HepG2 (cell line): ENCODE measurements around the gene COL27A1. TPM values are rescaled to one million over a fixed set of nuclear protein-coding genes. Genes with fewer than 3 reads are reported as not detected.

Experiments
- KDM4B ChIP-seq: sonication (generic); formaldehyde crosslinking; IDR thresholded peaks from 2 replicates; pipeline ENCODE4 v1.4.0; 2020; ENCODE audit warnings: missing genetic modification reagents
- NFYC ChIP-seq: IDR thresholded peaks from 2 replicates; pipeline ENCODE4 v1.6.1; 2016; ENCODE audit warnings: missing genetic modification reagents, missing compliant biosample characterization
- PHF20 ChIP-seq: sonication (generic); formaldehyde crosslinking; IDR thresholded peaks from 2 replicates; pipeline ENCODE4 v1.5.0; 2020; ENCODE audit warnings: mild to moderate bottlenecking, missing genetic modification reagents
- SMAD9 ChIP-seq: sonication (generic); formaldehyde crosslinking; IDR thresholded peaks from 2 replicates; pipeline ENCODE4 v1.5.1; 2020; ENCODE audit warnings: mild to moderate bottlenecking, missing genetic modification reagents
- ZNF12 ChIP-seq: sonication (generic); formaldehyde crosslinking; IDR thresholded peaks from 2 replicates; pipeline ENCODE4 v1.5.0; 2020; ENCODE audit warnings: missing genetic modification reagents
- ZNF781 ChIP-seq: sonication (generic); formaldehyde crosslinking; IDR thresholded peaks from 2 replicates; pipeline ENCODE4 v1.5.1; 2020; ENCODE audit warnings: borderline replicate concordance, mild to moderate bottlenecking, missing genetic modification reagents; ENCODE audit errors: not compliant biosample characterization
- polyA plus RNA-seq, 8 experiments: library from polyadenylated mRNA; depleted of rRNA in 3 of 8; stranded (reverse) in 7 of 8; unstranded in 1 of 8; fragments of >200 nt; fragmentation: Illumina TruSeq in 4 of 8; extraction: Trizol in 4 of 8; gene quantifications; 2 replicates each; pipeline versions ENCODE4 v1.2.1 to v1.2.3, GENCODE V29; 2011 to 2016; ENCODE audit warnings: low read depth in 4 of 8, missing spikeins in 1 of 8, mixed read lengths in 1 of 8; ENCODE audit not compliant: insufficient read depth in 1 of 8
- total RNA-seq, 5 experiments: library from RNA; depleted of rRNA; stranded (reverse); fragments of >200 nt; fragmentation: Illumina TruSeq; extraction: Trizol; gene quantifications; 2 replicates each; pipeline ENCODE4 v1.2.3, GENCODE V29; 2016; ENCODE audit warnings: low read depth in 1 of 5
- TF ChIP-seq, protein P1 (sequence below): sonication (generic); formaldehyde crosslinking; IDR thresholded peaks from 2 replicates; pipeline ENCODE4 v1.4.0; 2020; ENCODE audit warnings: mild to moderate bottlenecking, low read depth, missing genetic modification reagents
- TF ChIP-seq, protein P2 (sequence below): sonication (generic); formaldehyde crosslinking; IDR thresholded peaks from 2 replicates; pipeline ENCODE4 v1.4.0; 2020; ENCODE audit warnings: missing genetic modification reagents, borderline replicate concordance
- TF ChIP-seq, protein P3 (sequence below): sonication (generic); formaldehyde crosslinking; IDR thresholded peaks from 2 replicates; pipeline ENCODE4 v1.5.1; 2020; ENCODE audit warnings: mild to moderate bottlenecking, missing genetic modification reagents, moderate library complexity
- TF ChIP-seq, protein P4 (sequence below): sonication (generic); formaldehyde crosslinking; IDR thresholded peaks from 2 replicates; pipeline ENCODE4 v1.4.0; 2020; ENCODE audit warnings: mild to moderate bottlenecking, missing genetic modification reagents

Gene COL27A1
- total and polyA plus RNA-seq, 2 of the 13 experiments (the other 11 are each of a cell fraction or from before 2014, with no cell fraction given) = 71.3 to 89.1 TPM

DNA sequence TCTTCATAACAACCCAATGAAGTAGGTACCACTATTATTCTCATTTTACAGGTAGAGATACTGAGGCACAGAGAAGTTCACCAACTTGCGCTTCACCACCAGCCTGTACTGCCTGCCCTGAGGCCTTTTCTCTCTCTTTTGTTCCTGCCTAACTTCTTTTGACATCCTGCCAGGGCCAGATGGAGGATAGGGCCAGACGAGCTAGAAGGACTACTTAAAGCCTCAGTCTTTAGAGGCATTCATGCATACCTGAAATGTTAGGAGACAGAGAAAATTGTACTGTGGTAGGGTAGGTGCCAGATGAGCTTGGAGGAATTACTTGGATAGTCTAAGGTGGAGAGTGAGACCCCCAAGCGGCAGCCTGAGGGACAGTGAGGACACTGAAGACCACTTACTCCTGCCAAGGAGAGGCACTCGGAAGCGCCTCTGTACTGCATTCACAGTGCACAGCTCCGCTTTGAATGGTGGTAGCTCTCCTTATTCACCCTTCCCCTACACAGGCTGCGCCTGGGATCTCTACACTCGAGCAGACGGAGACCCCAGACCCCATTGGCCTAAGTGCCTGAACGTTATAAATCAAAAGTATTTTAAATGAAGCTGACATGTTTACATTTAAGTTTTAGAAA, 161.4 kb downstream of the COL27A1 start (continued):
- TF ChIP-seq NFYC (no peak), SMAD9 (CRISPR knock-in tag) (no peak), KDM4B (CRISPR knock-in tag) (no peak), ZNF12 (CRISPR knock-in tag) (no peak), ZNF781 (no peak), PHF20 (CRISPR knock-in tag) (no peak)
- TF ChIP-seq, protein P1, sequence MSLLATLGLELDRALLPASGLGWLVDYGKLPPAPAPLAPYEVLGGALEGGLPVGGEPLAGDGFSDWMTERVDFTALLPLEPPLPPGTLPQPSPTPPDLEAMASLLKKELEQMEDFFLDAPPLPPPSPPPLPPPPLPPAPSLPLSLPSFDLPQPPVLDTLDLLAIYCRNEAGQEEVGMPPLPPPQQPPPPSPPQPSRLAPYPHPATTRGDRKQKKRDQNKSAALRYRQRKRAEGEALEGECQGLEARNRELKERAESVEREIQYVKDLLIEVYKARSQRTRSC (CRISPR knock-in tag) = no peak
- TF ChIP-seq, protein P2, sequence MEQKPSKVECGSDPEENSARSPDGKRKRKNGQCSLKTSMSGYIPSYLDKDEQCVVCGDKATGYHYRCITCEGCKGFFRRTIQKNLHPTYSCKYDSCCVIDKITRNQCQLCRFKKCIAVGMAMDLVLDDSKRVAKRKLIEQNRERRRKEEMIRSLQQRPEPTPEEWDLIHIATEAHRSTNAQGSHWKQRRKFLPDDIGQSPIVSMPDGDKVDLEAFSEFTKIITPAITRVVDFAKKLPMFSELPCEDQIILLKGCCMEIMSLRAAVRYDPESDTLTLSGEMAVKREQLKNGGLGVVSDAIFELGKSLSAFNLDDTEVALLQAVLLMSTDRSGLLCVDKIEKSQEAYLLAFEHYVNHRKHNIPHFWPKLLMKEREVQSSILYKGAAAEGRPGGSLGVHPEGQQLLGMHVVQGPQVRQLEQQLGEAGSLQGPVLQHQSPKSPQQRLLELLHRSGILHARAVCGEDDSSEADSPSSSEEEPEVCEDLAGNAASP (CRISPR knock-in tag) = no peak
- TF ChIP-seq, protein P3, sequence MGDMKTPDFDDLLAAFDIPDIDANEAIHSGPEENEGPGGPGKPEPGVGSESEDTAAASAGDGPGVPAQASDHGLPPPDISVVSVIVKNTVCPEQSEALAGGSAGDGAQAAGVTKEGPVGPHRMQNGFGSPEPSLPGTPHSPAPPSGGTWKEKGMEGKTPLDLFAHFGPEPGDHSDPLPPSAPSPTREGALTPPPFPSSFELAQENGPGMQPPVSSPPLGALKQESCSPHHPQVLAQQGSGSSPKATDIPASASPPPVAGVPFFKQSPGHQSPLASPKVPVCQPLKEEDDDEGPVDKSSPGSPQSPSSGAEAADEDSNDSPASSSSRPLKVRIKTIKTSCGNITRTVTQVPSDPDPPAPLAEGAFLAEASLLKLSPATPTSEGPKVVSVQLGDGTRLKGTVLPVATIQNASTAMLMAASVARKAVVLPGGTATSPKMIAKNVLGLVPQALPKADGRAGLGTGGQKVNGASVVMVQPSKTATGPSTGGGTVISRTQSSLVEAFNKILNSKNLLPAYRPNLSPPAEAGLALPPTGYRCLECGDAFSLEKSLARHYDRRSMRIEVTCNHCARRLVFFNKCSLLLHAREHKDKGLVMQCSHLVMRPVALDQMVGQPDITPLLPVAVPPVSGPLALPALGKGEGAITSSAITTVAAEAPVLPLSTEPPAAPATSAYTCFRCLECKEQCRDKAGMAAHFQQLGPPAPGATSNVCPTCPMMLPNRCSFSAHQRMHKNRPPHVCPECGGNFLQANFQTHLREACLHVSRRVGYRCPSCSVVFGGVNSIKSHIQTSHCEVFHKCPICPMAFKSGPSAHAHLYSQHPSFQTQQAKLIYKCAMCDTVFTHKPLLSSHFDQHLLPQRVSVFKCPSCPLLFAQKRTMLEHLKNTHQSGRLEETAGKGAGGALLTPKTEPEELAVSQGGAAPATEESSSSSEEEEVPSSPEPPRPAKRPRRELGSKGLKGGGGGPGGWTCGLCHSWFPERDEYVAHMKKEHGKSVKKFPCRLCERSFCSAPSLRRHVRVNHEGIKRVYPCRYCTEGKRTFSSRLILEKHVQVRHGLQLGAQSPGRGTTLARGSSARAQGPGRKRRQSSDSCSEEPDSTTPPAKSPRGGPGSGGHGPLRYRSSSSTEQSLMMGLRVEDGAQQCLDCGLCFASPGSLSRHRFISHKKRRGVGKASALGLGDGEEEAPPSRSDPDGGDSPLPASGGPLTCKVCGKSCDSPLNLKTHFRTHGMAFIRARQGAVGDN = no peak
- TF ChIP-seq, protein P4, sequence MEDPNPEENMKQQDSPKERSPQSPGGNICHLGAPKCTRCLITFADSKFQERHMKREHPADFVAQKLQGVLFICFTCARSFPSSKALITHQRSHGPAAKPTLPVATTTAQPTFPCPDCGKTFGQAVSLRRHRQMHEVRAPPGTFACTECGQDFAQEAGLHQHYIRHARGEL = no peak
